Left renal pelvis (tissue), 4 donors: ENCODE data around the gene VAT1L. TPM values are rescaled to one million over a fixed set of nuclear protein-coding genes. Genes with fewer than 3 reads are reported as not detected.

Experiments used
- polyA plus RNA-seq, 4 donors: library from polyadenylated mRNA; unstranded; fragments of 120-200 nt; gene quantifications; one replicate each; pipeline ENCODE4 v1.2.1, GENCODE V29; 2013; ENCODE audit not compliant: insufficient read length in 4 of 4

VAT1L gene
- polyA plus RNA-seq, 4 donors, result 4.0 to 5.9 (median 4.9) TPM

Other genes starting within 250 kb of the VAT1L start
- 10 to 100 TPM in 3 of 4 donors, 1 to 10 TPM in 1; 5.4 to 13.2 (median 10.9) TPM for gene NUDT7, start 66.0 kb upstream of the VAT1L start, polyA plus RNA-seq
- gene CLEC3A, start 234.0 kb downstream of the VAT1L start, polyA plus RNA-seq, result under 1 TPM in 2 of 4 donors, not detected in 2; 0.12 to 0.14 TPM